SK-N-SH (cell line): ENCODE data around the gene NID1. TPM values are rescaled to one million over a fixed set of nuclear protein-coding genes. Genes with fewer than 3 reads are reported as not detected.

Experiments used
- CTCF ChIA-PET: fragments of 300-600, 350-600 bp; formaldehyde crosslinking; extraction: SDS; loops from one replicate; lab custom pipeline; 2021; lab: Yijun Ruan, JAX
- POLR2A ChIA-PET: fragments of 350-600 bp; sonication (Branson Sonifier 250); formaldehyde crosslinking; extraction: SDS; loops from one replicate; lab custom pipeline; 2020; ENCODE audit warnings: antibody characterized with exemption, inconsistent platforms; lab: Yijun Ruan, JAX
- DNase-seq: peaks from one replicate; pipeline ENCODE4 v3.0.0; 2012
- H2AFZ ChIP-seq: fragments of 200-600 bp; sonication (generic); 2 replicates; pipeline ENCODE4 v1.8.1; 2016; ENCODE audit warnings: antibody characterized with exemption, mild to moderate bottlenecking, low read depth
- H3F3A ChIP-seq: fragments of 200-600 bp; sonication (generic); replicated peaks from 2 replicates; pipeline ENCODE3; 2016; ENCODE audit warnings: antibody characterized with exemption, mild to moderate bottlenecking; ENCODE audit not compliant: insufficient read depth
- H3K27ac ChIP-seq, 2 experiments: fragments of 200-500 bp in 1 of 2; fragments of 200-600 bp in 1 of 2; sonication (Bioruptor generic) in 1 of 2; sonication (generic), shearing (Covaris generic) in 1 of 2; 2 replicates each; pipeline versions ENCODE4 v1.5.1 to v1.6.1; 2014 to 2016; ENCODE audit warnings: low read depth in 2 of 2, inconsistent platforms in 1 of 2, low read length in 1 of 2, mild to moderate bottlenecking in 1 of 2, mixed read lengths in 1 of 2
- H3K27me3 ChIP-seq: fragments of 200-600 bp; sonication (generic), shearing (Covaris generic); 2 replicates; pipeline ENCODE4 v1.6.1; 2016; ENCODE audit warnings: mixed run types; ENCODE audit not compliant: insufficient read depth
- H3K36me3 ChIP-seq, 2 experiments: fragments of 200-500 bp in 1 of 2; fragments of 200-600 bp in 1 of 2; sonication (Bioruptor generic) in 1 of 2; sonication (generic) in 1 of 2; replicated peaks in 1 of 2; 2 replicates each; pipeline versions ENCODE3 to v1.5.1; 2014 to 2016; ENCODE audit warnings: low read length in 1 of 2, mild to moderate bottlenecking in 1 of 2; ENCODE audit not compliant: insufficient read depth in 2 of 2, control insufficient read depth in 1 of 2
- H3K4me1 ChIP-seq, 2 experiments: fragments of 200-500 bp in 1 of 2; fragments of 200-600 bp in 1 of 2; sonication (Bioruptor generic) in 1 of 2; sonication (generic), shearing (Covaris generic) in 1 of 2; 2 replicates each; pipeline versions ENCODE4 v1.5.1 to v1.6.1; 2014 to 2016; ENCODE audit warnings: low read depth in 1 of 2, low read length in 1 of 2, mixed run types in 1 of 2; ENCODE audit not compliant: insufficient read depth in 2 of 2, control insufficient read depth in 1 of 2
- H3K4me2 ChIP-seq: fragments of 200-600 bp; sonication (generic), shearing (Covaris generic); 2 replicates; pipeline ENCODE4 v1.6.1; 2017; ENCODE audit warnings: mixed run types
- H3K4me3 ChIP-seq, 2 experiments: fragments of 200-500 bp in 1 of 2; fragments of 200-600 bp in 1 of 2; sonication (Bioruptor generic) in 1 of 2; sonication (generic), shearing (Covaris generic) in 1 of 2; 2 replicates each; pipeline versions ENCODE4 v1.5.1 to v1.8.1; 2014 to 2016; ENCODE audit warnings: low read depth in 2 of 2, inconsistent platforms in 1 of 2, low read length in 1 of 2, mild to moderate bottlenecking in 1 of 2, mixed read lengths in 1 of 2, moderate library complexity in 1 of 2
- H3K79me2 ChIP-seq: fragments of 200-600 bp; sonication (generic); 2 replicates; pipeline ENCODE4 v1.8.1; 2017; ENCODE audit warnings: mild to moderate bottlenecking; ENCODE audit not compliant: insufficient read depth
- H3K9ac ChIP-seq: fragments of 200-600 bp; sonication (generic); 2 replicates; pipeline ENCODE4 v1.6.1; 2017; ENCODE audit warnings: mixed run types
- H3K9me2 ChIP-seq: fragments of 200-600 bp; sonication (generic); 2 replicates; pipeline ENCODE4 v1.6.1; 2017; ENCODE audit warnings: mixed run types
- H3K9me3 ChIP-seq: fragments of 200-600 bp; sonication (generic); 2 replicates; pipeline ENCODE4 v1.6.1; 2017; ENCODE audit warnings: mixed run types, mild to moderate bottlenecking, moderate library complexity
- H4K20me1 ChIP-seq: fragments of 200-600 bp; sonication (generic); 2 replicates; pipeline ENCODE4 v1.6.1; 2017; ENCODE audit warnings: mild to moderate bottlenecking, mixed run types; ENCODE audit not compliant: insufficient read depth
- CHD2 ChIP-seq: fragments of 150-350 bp; IDR thresholded peaks from 2 replicates; pipeline ENCODE4 v1.6.1; 2018; ENCODE audit warnings: low read length; ENCODE audit not compliant: partially characterized antibody
- FOXM1 ChIP-seq: IDR thresholded peaks from 2 replicates; pipeline ENCODE4 v1.4.0; 2012; ENCODE audit warnings: low read depth, mild to moderate bottlenecking
- GABPA ChIP-seq: IDR thresholded peaks from 2 replicates; pipeline ENCODE4 v1.4.0; 2012; ENCODE audit warnings: low read depth, mild to moderate bottlenecking
- MEF2A ChIP-seq: IDR thresholded peaks from 2 replicates; pipeline ENCODE4 v1.4.0; 2012; ENCODE audit warnings: low read depth, borderline replicate concordance
- MXI1 ChIP-seq: IDR thresholded peaks from 2 replicates; pipeline ENCODE4 v1.6.1; 2012; ENCODE audit warnings: mild to moderate bottlenecking, low read depth, low read length, improper control_type of control experiment
- NFIC ChIP-seq: IDR thresholded peaks from 2 replicates; pipeline ENCODE4 v1.4.0; 2012; ENCODE audit warnings: borderline replicate concordance
- POLR2AphosphoS5 ChIP-seq: IDR thresholded peaks from 2 replicates; pipeline ENCODE4 v1.6.1; 2012; ENCODE audit warnings: low read depth, low read length
- RXRA ChIP-seq: IDR thresholded peaks from 2 replicates; pipeline ENCODE4 v1.4.0; 2012; ENCODE audit warnings: low read depth, mild to moderate bottlenecking, borderline replicate concordance
- SMC3 ChIP-seq: IDR thresholded peaks from 2 replicates; pipeline ENCODE4 v1.6.1; 2012; ENCODE audit warnings: low read depth, low read length, improper control_type of control experiment
- TAF1 ChIP-seq: IDR thresholded peaks from 2 replicates; pipeline ENCODE4 v1.6.1; 2012; ENCODE audit warnings: low read depth, mild to moderate bottlenecking, low read length, moderate library complexity, borderline replicate concordance
- TCF12 ChIP-seq: IDR thresholded peaks from 2 replicates; pipeline ENCODE4 v1.4.0; 2012
- TEAD4 ChIP-seq: IDR thresholded peaks from 2 replicates; pipeline ENCODE4 v1.4.0; 2012; ENCODE audit warnings: mild to moderate bottlenecking, borderline replicate concordance; ENCODE audit not compliant: insufficient read depth
- YY1 ChIP-seq: IDR thresholded peaks from 2 replicates; pipeline ENCODE4 v1.4.0; 2012; ENCODE audit warnings: low read depth, mild to moderate bottlenecking
- WGBS: methylation state at CpG from one replicate; pipeline ENCODE4 v1.1.6; 2017; ENCODE audit warnings: low lambda C conversion rate; 5-methylcytosine and 5-hydroxymethylcytosine counted together
- polyA plus RNA-seq, 3 experiments: library from polyadenylated mRNA; depleted of rRNA; stranded (reverse); fragments of >200 nt; gene quantifications; 2 replicates each; pipeline ENCODE4 v1.2.3, GENCODE V29; 2012
- TF ChIP-seq, protein P1 (sequence below): IDR thresholded peaks from 2 replicates; pipeline ENCODE4 v1.4.0; 2012; ENCODE audit warnings: low read depth
- TF ChIP-seq, protein P2 (sequence below): IDR thresholded peaks from 2 replicates; pipeline ENCODE4 v1.4.0; 2012; ENCODE audit warnings: low read depth, borderline replicate concordance
- TF ChIP-seq, protein P3 (sequence below): IDR thresholded peaks from 2 replicates; pipeline ENCODE4 v1.6.1; 2012; ENCODE audit warnings: mild to moderate bottlenecking, low read depth, low read length, moderate library complexity
- TF ChIP-seq, protein P4 (sequence below): fragments of 150-350 bp; IDR thresholded peaks from 2 replicates; pipeline ENCODE4 v1.6.1; 2016; ENCODE audit warnings: mild to moderate bottlenecking, low read depth, low read length
- TF ChIP-seq, protein P5 (sequence below): fragments of 150-350 bp; IDR thresholded peaks from 2 replicates; pipeline ENCODE4 v1.6.1; 2017; ENCODE audit warnings: antibody characterized with exemption, low read length, low read depth, borderline replicate concordance

The NID1 gene, protein sequence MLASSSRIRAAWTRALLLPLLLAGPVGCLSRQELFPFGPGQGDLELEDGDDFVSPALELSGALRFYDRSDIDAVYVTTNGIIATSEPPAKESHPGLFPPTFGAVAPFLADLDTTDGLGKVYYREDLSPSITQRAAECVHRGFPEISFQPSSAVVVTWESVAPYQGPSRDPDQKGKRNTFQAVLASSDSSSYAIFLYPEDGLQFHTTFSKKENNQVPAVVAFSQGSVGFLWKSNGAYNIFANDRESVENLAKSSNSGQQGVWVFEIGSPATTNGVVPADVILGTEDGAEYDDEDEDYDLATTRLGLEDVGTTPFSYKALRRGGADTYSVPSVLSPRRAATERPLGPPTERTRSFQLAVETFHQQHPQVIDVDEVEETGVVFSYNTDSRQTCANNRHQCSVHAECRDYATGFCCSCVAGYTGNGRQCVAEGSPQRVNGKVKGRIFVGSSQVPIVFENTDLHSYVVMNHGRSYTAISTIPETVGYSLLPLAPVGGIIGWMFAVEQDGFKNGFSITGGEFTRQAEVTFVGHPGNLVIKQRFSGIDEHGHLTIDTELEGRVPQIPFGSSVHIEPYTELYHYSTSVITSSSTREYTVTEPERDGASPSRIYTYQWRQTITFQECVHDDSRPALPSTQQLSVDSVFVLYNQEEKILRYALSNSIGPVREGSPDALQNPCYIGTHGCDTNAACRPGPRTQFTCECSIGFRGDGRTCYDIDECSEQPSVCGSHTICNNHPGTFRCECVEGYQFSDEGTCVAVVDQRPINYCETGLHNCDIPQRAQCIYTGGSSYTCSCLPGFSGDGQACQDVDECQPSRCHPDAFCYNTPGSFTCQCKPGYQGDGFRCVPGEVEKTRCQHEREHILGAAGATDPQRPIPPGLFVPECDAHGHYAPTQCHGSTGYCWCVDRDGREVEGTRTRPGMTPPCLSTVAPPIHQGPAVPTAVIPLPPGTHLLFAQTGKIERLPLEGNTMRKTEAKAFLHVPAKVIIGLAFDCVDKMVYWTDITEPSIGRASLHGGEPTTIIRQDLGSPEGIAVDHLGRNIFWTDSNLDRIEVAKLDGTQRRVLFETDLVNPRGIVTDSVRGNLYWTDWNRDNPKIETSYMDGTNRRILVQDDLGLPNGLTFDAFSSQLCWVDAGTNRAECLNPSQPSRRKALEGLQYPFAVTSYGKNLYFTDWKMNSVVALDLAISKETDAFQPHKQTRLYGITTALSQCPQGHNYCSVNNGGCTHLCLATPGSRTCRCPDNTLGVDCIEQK
- 49.3 and 74.3 TPM in 2 replicates for polyA plus RNA-seq (2012; rRNA removed)
- polyA plus RNA-seq (2012; cell fraction: cytosol; rRNA removed) = 45.2 and 58.2 TPM in 2 replicates
- 49.9 and 56.5 TPM in 2 replicates for polyA plus RNA-seq (2012; cell fraction: nucleus; rRNA removed)

DNA sequence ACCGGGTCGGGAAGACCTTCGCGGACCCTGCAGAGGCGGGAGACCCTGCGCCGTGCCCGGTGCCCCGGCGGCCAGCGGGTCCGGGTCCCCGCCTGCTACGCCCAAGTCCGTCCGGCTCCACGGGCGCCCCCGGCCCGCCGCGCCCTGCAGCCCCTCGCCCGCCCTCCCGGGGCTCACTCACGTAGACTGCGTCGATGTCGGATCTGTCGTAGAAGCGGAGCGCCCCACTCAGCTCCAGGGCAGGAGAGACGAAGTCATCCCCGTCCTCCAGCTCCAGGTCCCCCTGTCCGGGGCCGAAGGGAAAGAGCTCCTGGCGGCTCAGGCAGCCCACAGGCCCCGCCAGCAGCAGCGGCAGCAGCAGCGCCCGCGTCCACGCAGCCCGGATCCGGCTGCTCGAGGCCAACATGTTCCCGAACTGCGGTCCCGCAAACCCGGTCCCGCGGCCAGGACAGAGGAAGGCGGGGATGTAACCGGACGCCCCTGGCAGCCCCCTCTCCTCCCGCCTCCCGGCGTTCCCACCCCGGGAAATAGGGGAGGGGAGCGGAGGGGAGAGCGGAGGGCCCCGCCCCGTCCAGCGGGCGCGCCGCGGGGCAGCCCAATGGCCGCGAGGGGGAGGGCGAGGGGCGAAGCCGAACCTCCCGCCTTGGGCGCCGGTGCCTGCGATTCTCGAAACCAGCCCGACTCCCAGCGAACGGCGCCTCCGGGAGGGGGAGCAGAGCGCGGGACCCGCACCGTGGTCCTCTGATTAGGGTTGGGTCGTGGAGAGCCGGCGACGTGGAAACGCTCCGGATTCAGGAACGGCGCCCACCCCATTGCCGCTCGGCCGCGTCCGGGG is at the start of gene NID1:
NID1 (minus strand) TSS at position 417 of the 835 bp plus-strand sequence; CDS start at position 406, 11 bp downstream.
- POLR2A ChIA-PET = no interaction called here
- Histone ChIP-seq H3K9me2 (no peaks in the 10 kb centered on the region), H3K4me3 (peak within 1 kb of the TSS; percentile 68 to 69), H3K9ac (peak within 1 kb of the TSS; percentile 78), H3K4me2 (peak within 1 kb of the TSS; percentile 81), H3F3A (peaks cover 10% of the 10 kb centered on the region), H3K36me3 (peaks cover 0 to 6% of the 10 kb centered on the region in 2 experiments), H3K4me1 (peaks cover 0 to 8% of the 10 kb centered on the region in 2 experiments; a peak in 1 of 4 replicates), H3K27ac (peak within 1 kb of the TSS in 1 of 2 experiments; percentile 66; a peak in 2 of 4 replicates), H3K79me2 (peaks cover 32% of the 10 kb centered on the region), H4K20me1 (no peaks in the 10 kb centered on the region), H3K27me3 (no peaks in the 10 kb centered on the region), H2AFZ (peak within 1 kb of the TSS; percentile 85), H3K9me3 (no peaks in the 10 kb centered on the region)
- DNase-seq = peak; percentile 88
- CTCF ChIA-PET = interaction anchor here (1.1 to 2.3 kb wide), 2 partner anchors 14 to 93 kb away, joined by 3 to 9 read pairs; no protein-coding TSS in a partner anchor
- 5% methylated on average over 19 of the region's 100 CpGs for WGBS
- TF ChIP-seq NFIC (no peak), MEF2A (no peak), SMC3 (no peak), YY1 (no peak), TCF12 (peak; percentile 14; the same call in 1 of the 2 replicates), POLR2AphosphoS5 (0 out of 2 replicates have a peak, but pooled peaks have one; percentile 25), RXRA (no peak), CHD2 (no peak), GABPA (no peak), TAF1 (no peak), FOXM1 (no peak), TEAD4 (no peak), MXI1 (no peak)
- TF ChIP-seq, protein P1, sequence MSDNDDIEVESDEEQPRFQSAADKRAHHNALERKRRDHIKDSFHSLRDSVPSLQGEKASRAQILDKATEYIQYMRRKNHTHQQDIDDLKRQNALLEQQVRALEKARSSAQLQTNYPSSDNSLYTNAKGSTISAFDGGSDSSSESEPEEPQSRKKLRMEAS = peak; percentile 51; the same call in 1 of the 2 replicates
- TF ChIP-seq, protein P2, sequence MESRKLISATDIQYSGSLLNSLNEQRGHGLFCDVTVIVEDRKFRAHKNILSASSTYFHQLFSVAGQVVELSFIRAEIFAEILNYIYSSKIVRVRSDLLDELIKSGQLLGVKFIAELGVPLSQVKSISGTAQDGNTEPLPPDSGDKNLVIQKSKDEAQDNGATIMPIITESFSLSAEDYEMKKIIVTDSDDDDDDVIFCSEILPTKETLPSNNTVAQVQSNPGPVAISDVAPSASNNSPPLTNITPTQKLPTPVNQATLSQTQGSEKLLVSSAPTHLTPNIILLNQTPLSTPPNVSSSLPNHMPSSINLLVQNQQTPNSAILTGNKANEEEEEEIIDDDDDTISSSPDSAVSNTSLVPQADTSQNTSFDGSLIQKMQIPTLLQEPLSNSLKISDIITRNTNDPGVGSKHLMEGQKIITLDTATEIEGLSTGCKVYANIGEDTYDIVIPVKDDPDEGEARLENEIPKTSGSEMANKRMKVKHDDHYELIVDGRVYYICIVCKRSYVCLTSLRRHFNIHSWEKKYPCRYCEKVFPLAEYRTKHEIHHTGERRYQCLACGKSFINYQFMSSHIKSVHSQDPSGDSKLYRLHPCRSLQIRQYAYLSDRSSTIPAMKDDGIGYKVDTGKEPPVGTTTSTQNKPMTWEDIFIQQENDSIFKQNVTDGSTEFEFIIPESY = no peak
- TF ChIP-seq, protein P3, sequence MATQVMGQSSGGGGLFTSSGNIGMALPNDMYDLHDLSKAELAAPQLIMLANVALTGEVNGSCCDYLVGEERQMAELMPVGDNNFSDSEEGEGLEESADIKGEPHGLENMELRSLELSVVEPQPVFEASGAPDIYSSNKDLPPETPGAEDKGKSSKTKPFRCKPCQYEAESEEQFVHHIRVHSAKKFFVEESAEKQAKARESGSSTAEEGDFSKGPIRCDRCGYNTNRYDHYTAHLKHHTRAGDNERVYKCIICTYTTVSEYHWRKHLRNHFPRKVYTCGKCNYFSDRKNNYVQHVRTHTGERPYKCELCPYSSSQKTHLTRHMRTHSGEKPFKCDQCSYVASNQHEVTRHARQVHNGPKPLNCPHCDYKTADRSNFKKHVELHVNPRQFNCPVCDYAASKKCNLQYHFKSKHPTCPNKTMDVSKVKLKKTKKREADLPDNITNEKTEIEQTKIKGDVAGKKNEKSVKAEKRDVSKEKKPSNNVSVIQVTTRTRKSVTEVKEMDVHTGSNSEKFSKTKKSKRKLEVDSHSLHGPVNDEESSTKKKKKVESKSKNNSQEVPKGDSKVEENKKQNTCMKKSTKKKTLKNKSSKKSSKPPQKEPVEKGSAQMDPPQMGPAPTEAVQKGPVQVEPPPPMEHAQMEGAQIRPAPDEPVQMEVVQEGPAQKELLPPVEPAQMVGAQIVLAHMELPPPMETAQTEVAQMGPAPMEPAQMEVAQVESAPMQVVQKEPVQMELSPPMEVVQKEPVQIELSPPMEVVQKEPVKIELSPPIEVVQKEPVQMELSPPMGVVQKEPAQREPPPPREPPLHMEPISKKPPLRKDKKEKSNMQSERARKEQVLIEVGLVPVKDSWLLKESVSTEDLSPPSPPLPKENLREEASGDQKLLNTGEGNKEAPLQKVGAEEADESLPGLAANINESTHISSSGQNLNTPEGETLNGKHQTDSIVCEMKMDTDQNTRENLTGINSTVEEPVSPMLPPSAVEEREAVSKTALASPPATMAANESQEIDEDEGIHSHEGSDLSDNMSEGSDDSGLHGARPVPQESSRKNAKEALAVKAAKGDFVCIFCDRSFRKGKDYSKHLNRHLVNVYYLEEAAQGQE = no peak
- TF ChIP-seq, protein P4, sequence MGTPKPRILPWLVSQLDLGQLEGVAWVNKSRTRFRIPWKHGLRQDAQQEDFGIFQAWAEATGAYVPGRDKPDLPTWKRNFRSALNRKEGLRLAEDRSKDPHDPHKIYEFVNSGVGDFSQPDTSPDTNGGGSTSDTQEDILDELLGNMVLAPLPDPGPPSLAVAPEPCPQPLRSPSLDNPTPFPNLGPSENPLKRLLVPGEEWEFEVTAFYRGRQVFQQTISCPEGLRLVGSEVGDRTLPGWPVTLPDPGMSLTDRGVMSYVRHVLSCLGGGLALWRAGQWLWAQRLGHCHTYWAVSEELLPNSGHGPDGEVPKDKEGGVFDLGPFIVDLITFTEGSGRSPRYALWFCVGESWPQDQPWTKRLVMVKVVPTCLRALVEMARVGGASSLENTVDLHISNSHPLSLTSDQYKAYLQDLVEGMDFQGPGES = no peak
- TF ChIP-seq, protein P5, sequence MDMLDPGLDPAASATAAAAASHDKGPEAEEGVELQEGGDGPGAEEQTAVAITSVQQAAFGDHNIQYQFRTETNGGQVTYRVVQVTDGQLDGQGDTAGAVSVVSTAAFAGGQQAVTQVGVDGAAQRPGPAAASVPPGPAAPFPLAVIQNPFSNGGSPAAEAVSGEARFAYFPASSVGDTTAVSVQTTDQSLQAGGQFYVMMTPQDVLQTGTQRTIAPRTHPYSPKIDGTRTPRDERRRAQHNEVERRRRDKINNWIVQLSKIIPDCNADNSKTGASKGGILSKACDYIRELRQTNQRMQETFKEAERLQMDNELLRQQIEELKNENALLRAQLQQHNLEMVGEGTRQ = no peak
